ENCODE results near the gene OR13H1.
"Not testable (repeated sequence)": the region's sequence is repeated elsewhere in the genome, so short reads cannot be mapped to it uniquely, and the experiment has no call there.

OR13H1 gene, protein sequence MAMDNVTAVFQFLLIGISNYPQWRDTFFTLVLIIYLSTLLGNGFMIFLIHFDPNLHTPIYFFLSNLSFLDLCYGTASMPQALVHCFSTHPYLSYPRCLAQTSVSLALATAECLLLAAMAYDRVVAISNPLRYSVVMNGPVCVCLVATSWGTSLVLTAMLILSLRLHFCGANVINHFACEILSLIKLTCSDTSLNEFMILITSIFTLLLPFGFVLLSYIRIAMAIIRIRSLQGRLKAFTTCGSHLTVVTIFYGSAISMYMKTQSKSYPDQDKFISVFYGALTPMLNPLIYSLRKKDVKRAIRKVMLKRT

DNA sequence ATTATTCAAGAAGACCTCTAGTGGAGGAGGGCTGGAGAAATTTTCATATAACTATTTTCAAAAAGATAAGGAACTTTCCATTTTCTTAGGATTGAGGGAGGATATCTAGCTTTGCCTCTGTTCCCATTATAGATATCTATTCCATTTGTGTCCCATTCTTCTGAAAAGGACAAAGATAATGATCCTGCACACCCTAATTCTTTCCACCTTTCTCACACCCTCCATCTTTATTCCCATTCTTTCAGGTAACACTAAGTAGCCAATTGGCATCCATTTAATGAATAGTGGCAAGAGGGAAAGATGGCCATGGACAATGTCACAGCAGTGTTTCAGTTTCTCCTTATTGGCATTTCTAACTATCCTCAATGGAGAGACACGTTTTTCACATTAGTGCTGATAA, at the start of gene OR13H1:
Gene OR13H1 (plus strand): TSS at position 301 of the 400 bp plus-strand sequence. CDS start 0 bp downstream, at position 301.
- DNase-seq (ENCODE audit: low read depth, low spot score) = no peak

DNA sequence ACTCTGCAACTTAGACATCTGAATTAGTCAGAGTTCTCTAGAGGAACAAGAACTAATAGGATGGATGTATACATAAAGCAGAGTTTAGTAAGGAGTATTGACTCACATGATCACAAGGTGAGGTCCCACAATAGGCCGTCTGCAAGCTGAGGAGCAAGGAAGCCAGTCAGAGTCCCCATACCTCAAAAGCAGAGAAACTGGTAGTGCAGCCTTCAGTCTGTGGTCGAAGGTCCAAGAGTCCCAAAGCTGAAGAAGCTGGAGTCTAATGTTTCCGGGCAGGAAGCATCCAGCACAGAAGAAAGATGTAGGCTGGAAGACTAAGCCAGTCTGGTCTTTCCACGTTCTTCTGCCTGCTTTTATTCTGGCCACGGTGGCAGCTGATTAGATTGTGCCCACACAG, 42.3 kb upstream of the OR13H1 start:
- DNase-seq (ENCODE audit: low read depth, low spot score) = not testable (repeated sequence)

DNA sequence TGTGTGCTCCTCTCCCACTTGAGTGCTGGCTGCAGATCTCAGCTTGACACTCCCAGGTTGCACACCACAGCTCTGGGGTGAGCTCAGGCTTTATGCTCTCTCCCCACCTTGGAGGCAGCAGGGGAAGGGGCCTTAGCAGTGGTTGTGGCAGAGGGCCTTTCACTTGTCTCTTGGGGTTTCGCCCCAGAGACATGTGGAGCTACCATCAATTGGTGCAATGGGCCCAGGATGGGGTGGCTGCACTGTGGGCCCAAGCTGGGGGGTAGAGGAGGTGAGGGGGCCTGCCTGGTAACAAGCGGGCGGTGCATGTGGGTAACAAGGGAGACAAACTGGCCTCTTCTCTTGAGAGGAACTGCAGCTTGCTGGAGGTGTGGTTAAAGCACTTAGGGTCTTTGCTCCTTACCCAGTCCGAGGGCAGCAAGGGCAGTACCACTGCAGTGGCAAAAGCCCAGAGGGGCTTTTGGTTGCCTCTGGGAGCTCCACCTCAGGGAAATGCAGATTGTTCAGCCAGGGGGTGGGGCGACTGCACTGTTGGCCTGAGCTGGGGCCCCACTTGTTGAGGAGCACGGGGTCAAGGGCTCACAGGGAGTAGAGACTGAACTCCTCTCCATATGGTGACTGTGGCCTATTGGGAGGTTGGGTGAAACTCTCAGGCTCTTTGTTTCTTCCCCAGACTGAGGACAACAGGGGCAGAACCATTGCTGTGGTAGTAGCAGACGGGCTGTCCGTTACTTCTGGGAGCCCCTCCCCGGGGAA, 30.5 kb upstream of the OR13H1 start:
- DNase-seq (ENCODE audit: low read depth, low spot score) = no peak

DNA sequence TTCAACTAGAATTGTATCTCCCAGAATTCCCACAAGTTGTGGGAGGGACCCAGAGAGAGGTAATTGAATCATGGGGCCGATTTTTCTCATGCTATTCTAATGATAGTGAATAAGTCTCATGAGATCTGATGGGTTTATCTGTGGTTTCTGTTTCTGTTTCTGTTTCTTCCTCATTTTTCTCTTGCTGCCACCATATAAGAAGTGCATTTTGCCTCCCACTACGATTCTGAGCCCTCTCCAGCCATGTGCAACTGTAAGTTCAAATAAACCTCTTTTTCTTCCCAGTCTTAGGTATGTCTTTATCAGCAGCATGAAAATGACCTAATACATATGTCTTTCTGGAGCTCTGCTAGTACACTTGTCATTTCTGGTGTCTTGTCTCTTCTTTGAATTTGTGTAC, 22.1 kb upstream of the OR13H1 start:
- DNase-seq (ENCODE audit: low read depth, low spot score) = no peak

DNA sequence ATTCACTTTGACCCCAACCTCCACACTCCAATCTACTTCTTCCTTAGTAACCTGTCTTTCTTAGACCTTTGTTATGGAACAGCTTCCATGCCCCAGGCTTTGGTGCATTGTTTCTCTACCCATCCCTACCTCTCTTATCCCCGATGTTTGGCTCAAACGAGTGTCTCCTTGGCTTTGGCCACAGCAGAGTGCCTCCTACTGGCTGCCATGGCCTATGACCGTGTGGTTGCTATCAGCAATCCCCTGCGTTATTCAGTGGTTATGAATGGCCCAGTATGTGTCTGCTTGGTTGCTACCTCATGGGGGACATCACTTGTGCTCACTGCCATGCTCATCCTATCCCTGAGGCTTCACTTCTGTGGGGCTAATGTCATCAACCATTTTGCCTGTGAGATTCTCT, 344 bp downstream of the OR13H1 start:
- DNase-seq (ENCODE audit: low read depth, low spot score) = no peak

DNA sequence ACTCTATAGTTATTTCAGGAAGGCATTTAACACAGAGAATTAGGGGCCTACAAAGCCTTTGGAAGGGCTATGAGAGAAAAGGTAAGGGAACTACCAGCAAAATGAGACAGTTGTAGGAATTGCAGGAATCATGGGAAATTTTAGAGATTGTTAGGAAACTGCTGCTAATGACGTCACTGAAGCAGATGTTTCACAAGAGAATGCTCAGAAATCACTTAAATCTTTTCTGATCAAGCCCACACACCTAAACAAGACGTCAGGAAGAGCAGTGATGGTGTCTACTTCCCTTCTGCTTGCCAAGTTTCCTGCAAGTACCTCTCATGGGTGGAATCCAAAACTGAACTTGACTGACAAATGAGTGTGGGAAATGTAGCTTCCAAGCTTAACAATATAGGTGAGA, 5.1 kb downstream of the OR13H1 start:
- no peak for DNase-seq (ENCODE audit: low read depth, low spot score)

DNA sequence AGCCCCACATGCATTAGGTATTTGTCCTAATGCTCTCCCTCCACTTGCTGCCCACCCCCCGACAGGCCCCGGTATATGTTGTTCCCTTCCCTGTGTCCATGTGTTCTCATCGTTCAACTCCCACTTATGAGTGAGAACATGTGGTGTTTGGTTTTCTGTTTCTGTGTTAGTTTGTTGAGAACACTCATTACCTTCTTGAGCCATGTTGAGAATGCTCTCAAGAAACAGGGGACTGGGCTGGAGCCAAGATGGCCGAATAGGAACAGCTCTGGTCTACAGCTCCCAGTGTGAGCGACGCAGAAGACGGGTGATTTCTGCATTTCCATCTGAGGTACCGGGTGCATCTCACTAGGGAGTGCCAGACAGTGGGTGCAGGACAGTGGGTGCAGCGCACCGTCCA, 8.6 kb downstream of the OR13H1 start:
- not testable (repeated sequence) for DNase-seq (ENCODE audit: low read depth, low spot score)

DNA sequence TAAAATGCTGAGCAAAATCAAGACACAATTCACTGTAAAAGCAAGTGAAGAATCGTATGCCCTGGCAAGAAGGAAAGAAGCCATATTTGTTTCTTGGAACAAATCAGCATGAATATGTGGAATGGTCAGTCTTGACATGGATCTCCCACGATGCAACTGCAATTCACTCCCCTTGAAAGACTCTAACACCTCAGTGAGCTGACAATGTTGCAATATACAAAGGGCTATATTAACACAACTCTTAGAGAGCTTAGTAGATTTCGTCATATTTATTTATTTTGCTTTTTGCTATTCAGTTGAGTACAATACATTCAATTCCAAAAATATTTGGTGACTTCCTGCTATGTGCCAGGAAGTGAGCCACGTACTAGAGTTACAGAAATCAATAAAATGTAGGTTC, 14.7 kb downstream of the OR13H1 start:
- no peak for DNase-seq (ENCODE audit: low read depth, low spot score)

DNA sequence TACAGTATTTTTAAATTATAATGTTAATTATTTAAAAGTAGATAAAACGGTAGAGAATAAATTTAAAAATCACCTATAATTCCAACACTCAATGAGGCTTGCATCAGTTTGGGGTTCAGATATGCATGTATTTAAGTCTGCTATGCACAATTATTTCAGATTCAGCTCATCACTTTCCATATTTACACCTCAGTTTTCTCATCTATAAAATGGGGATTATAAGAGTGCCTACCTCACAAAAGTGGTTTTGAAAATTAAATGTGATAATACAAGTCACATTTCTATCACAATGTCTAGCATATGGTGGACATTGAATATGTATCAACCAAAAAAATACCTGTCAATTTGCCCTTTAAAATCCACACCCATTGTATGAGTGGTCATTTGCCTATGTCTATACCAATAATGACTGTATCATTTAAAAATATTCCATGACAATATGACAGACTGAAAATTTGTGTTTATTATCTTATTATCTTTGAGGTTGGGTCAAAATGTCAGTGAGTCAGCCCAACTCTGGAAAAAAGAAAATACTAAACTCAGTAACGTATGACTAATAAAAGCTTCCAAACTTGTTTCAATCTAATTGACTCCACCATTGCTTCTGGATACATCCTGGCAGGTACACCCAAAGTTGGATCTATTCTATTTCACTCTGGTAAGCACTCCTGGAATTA, 20.8 kb downstream of the OR13H1 start:
- no peak for DNase-seq (ENCODE audit: low read depth, low spot score)

DNA sequence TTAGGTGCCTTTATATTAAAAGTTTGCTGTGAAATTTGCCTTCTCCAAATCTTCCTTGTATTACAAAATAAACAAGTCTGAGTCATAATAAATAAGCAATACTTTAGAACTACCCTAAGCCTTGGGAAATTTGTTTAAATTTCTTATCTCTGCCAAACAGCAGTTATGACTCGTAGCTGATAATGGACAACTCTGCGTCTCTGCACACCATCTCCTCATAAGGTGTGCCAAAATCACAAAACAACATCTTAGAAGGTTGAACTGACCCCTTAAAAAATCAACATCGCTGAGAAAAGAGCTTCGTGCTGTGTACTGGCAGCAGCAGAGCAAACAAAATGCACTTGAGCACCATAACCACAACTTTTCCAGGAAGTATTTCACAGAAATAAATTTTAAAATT, 22.0 kb downstream of the OR13H1 start:
- no peak for DNase-seq (ENCODE audit: low read depth, low spot score)

DNA sequence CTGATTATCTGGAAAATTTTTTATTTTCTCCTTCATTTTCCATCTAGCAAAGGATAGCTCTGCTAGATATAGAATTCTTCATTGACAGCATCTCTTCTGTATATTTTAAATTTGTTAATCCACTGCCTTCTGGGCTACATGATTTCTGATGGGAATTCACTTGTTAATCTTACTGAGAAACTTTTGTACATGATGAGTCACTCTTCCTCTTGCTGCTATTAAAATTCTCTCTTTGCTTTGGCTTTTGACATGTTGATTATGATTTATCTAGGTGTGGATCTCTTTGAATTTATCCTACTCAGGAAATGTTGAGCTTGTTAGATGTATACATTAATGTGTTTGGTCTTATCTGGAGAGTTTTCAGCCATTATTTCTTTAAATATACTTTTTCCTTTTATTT, 27.5 kb downstream of the OR13H1 start:
- no peak for DNase-seq (ENCODE audit: low read depth, low spot score)

DNA sequence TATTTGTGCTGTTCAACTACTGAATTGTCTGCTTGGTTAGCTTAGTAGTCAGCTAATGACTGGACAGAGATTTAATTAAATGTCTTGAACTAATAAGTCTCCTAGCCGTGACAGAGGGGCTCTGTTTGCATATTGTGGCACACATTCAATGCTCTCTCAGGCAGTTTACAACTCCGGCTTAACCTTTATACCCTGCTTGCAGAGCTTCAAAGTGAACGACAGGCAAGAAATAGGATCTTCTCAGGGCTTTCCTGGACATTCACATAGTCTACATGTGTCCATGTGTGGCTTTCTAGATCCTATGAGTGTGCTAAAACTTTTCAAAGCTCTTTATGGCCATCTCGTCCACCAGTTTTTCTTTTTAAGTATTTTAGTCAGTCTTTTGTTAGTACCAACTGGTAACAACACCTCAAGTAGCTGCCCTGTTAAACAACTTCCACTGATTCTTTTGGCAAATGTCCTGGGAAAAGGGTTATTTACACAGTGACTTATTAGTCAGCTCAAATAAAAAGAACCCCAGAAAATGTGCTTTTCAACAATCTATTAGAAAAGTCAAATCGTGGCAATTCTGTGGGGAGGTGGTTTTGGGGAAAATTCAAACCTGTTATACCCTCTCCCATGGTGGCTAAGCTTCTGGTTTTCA, 28.6 kb downstream of the OR13H1 start:
- no peak for DNase-seq (ENCODE audit: low read depth, low spot score)

DNA sequence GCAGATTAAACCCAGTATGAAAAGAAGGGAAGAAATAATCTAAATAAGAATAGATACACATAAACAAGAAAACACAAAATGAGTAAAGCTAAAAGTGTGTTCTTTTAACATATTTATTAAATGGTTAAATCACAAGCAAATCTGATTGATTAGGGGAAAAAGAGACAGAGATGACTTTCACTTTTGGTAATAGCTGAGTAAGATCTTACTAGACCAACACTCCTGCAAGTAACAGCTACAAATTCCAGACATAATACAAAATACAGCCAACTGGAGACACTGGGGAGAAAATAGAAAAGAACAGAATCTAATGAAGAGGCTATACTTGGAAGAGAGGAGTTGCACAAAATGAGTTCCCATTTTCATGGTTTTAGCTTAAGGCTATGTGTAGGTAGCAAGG, 33.5 kb downstream of the OR13H1 start:
- no peak for DNase-seq (ENCODE audit: low read depth, low spot score)

DNA sequence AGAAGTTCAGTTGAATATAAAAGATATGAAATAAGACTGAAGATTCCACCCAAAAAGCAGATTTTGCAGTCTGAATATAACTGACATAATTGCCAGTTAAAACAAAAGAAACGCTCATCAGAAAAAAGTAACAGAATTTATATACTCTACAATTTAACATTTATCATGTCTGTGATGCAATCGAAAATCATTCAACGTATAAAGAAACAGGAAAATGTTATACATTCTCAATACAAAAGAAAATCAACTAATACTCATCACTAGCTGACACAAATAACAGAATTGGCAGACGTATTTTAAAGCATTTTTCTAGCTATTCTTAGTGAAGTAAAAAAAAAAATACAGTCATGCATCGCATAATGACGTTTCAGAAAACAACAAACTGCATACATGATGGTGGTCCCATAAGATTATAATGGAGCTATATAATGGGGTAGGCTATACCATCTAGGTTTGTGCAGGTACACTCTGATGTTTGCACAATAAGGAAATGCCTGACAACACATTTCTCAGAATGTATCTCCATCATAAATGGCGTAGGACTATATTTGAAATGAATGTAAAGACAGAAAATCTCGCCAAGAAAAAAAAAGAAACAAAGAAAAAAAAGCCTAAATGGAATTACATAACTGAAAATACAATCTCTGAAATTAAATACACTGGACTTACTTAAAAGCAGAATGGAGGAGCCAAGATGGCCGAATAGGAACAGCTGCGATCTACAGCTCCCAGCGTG, 34.3 kb downstream of the OR13H1 start:
- no peak for DNase-seq (ENCODE audit: low read depth, low spot score)

DNA sequence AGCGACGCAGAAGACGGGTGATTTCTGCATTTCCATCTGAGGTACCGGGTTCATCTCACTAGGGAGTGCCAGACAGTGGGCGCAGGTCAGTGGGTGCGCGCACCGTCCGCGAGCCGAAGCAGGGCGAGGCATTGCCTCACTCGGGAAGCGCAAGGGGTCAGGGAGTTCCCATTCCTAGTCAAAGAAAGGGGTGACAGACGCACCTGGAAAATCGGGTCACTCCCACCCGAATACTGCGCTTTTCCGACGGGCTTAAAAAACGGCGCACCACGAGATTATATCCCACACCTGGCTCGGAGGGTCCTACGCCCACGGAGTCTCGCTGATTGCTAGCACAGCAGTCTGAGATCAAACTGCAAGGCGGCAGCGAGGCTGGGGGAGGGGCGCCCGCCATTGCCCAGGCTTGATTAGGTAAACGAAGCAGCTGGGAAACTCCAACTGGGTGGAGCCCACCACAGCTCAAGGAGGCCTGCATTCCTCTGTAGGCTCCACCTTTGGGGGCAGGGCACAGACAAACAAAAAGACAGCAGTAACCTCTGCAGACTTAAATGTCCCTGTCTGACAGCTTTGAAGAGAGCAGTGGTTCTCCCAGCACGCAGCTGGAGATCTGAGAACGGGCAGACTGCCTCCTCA, 35.0 kb downstream of the OR13H1 start:
- not testable (repeated sequence) for DNase-seq (ENCODE audit: low read depth, low spot score)

DNA sequence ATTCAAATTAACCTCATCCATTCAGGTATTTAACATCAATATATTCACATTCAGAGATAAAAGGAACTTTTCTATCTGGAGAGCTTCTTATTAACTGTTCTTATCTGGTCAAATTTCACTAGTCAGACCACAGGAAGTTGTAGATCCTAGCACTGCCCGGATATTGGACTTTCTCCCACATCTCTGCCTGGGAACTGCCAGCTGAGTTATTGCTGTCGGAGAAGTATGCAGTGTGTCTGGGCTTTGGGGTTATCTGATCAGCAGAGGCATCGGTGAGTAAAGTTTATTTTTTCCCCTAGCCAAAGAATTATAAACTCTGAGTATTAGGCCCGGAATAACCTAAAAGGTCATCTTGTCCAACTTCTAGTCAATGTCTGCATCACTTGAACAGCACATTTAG, 45.1 kb downstream of the OR13H1 start:
- no peak for DNase-seq (ENCODE audit: low read depth, low spot score)
